ENCODE data around the gene FOXP4. TPM values are rescaled to one million over a fixed set of nuclear protein-coding genes. Genes with fewer than 3 reads are reported as not detected.

FOXP4 gene
- total RNA-seq, 1 donor from 2014 or later, result 29.9 TPM

- H3K9me3 ChIP-seq, result no peaks in the 10 kb centered on the region
- no peaks in the 10 kb centered on the region for H3K27me3 ChIP-seq
- H3K36me3 ChIP-seq, result no peaks in the 10 kb centered on the region
- H3K4me1 ChIP-seq, result peaks cover 27% of the 10 kb centered on the region
- DNase-seq (no peak), ATAC-seq (no peak)
- intact Hi-C loops (cut with DNase I), result no loop called here
- H3K4me3 ChIP-seq, result no peak overlapping the region
- no peak overlapping the region for H3K27ac ChIP-seq
- TF ChIP-seq CTCF (IDR thresholded peaks at IDR 0.05), result no peak
Measured at GRCh38 chr6:41557335-41557734, 11.2 kb downstream of the FOXP4 start.

GRCh38 chr6:41558033-41558807, 12.0 kb downstream of the FOXP4 start:
- no peaks in the 10 kb centered on the region for H3K27me3 ChIP-seq
- no peak overlapping the region for H3K27ac ChIP-seq
- H3K4me1 ChIP-seq, result peaks cover 31% of the 10 kb centered on the region
- no peaks in the 10 kb centered on the region for H3K9me3 ChIP-seq
- intact Hi-C loops (cut with DNase I), result no loop called here
- H3K36me3 ChIP-seq, result no peaks in the 10 kb centered on the region
- H3K4me3 ChIP-seq, result no peak overlapping the region
- no peak for TF ChIP-seq CTCF (IDR thresholded peaks at IDR 0.05)
- DNase-seq, result no peak
- no peak for ATAC-seq

GRCh38 chr6:41559655-41560427, 13.7 kb downstream of the FOXP4 start:
- Histone ChIP-seq H3K4me1 (peaks cover 31% of the 10 kb centered on the region), H3K4me3 (peak overlapping the region; percentile 49), H3K9me3 (no peaks in the 10 kb centered on the region), H3K36me3 (no peaks in the 10 kb centered on the region), H3K27ac (no peak overlapping the region), H3K27me3 (no peaks in the 10 kb centered on the region)
- intact Hi-C loops (cut with DNase I), result no loop called here
- DNase-seq (no peak), ATAC-seq (no peak)
- TF ChIP-seq CTCF (IDR thresholded peaks at IDR 0.05), result no peak

GRCh38 chr6:41560431-41561192, 14.4 kb downstream of the FOXP4 start:
- no peak for DNase-seq
- intact Hi-C loops (cut with DNase I), result no loop called here
- ATAC-seq, result peak; percentile 67
- Histone ChIP-seq H3K9me3 (no peaks in the 10 kb centered on the region), H3K4me3 (peak overlapping the region; percentile 49), H3K27ac (no peak overlapping the region), H3K36me3 (peaks cover 4% of the 10 kb centered on the region), H3K4me1 (peaks cover 31% of the 10 kb centered on the region), H3K27me3 (no peaks in the 10 kb centered on the region)
- no peak for TF ChIP-seq CTCF (IDR thresholded peaks at IDR 0.05)

GRCh38 chr6:41561416-41561815, 15.2 kb downstream of the FOXP4 start:
- H3K4me3 ChIP-seq, result peak overlapping the region; percentile 49
- peaks cover 12% of the 10 kb centered on the region for H3K36me3 ChIP-seq

More at GRCh38 chr6:41561416-41561815, 15.2 kb downstream of the FOXP4 start:
- Histone ChIP-seq H3K27ac (peak overlapping the region; percentile 6), H3K4me1 (peaks cover 31% of the 10 kb centered on the region), H3K27me3 (no peaks in the 10 kb centered on the region), H3K9me3 (no peaks in the 10 kb centered on the region)
- ATAC-seq (peak; percentile 8), DNase-seq (no peak)
- intact Hi-C loops (cut with DNase I), result no loop called here
- no peak for TF ChIP-seq CTCF (IDR thresholded peaks at IDR 0.05)
